ENCODE results near the gene SLC35G3.
"Not testable (repeated sequence)": the region's sequence is repeated elsewhere in the genome, so short reads cannot be mapped to it uniquely, and the experiment has no call there.

DNA sequence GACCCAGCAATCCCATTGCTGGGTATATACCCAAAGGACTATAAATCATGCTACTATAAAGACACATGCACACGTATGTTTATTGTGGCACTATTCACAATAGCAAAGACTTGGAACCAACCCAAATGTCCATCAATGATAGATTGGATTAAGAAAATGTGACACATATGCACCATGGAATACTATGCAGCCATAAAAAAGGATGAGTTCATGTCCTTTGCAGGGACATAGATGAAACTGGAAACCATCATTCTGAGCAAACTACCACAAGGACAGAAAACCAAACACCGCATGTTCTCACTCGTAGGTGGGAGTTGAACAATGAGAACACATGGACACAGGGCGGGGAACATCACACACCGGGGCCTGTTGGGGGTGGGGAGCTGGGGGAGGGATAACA is 14.8 kb downstream of the SLC35G3 start:
- TF ChIP-seq, protein P1, sequence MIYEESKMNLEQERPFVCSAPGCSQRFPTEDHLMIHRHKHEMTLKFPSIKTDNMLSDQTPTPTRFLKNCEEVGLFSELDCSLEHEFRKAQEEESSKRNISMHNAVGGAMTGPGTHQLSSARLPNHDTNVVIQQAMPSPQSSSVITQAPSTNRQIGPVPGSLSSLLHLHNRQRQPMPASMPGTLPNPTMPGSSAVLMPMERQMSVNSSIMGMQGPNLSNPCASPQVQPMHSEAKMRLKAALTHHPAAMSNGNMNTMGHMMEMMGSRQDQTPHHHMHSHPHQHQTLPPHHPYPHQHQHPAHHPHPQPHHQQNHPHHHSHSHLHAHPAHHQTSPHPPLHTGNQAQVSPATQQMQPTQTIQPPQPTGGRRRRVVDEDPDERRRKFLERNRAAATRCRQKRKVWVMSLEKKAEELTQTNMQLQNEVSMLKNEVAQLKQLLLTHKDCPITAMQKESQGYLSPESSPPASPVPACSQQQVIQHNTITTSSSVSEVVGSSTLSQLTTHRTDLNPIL (CRISPR knock-in tag; IDR thresholded peaks at IDR 0.05; ENCODE audit: low read depth): not testable (repeated sequence)
- TF ChIP-seq, protein P2, sequence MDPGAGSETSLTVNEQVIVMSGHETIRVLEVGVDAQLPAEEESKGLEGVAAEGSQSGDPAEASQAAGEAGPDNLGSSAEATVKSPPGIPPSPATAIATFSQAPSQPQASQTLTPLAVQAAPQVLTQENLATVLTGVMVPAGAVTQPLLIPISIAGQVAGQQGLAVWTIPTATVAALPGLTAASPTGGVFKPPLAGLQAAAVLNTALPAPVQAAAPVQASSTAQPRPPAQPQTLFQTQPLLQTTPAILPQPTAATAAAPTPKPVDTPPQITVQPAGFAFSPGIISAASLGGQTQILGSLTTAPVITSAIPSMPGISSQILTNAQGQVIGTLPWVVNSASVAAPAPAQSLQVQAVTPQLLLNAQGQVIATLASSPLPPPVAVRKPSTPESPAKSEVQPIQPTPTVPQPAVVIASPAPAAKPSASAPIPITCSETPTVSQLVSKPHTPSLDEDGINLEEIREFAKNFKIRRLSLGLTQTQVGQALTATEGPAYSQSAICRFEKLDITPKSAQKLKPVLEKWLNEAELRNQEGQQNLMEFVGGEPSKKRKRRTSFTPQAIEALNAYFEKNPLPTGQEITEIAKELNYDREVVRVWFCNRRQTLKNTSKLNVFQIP (CRISPR knock-in tag; IDR thresholded peaks at IDR 0.05; ENCODE audit: borderline replicate concordance, low read depth): not testable (repeated sequence)
- TF ChIP-seq ZFP30 (CRISPR knock-in tag; IDR thresholded peaks at IDR 0.05); ZFP3 (CRISPR knock-in tag; IDR thresholded peaks at IDR 0.05); CSDC2 (CRISPR knock-in tag; IDR thresholded peaks at IDR 0.05); ZNF8 (CRISPR knock-in tag; IDR thresholded peaks at IDR 0.05); ZC3H10 (CRISPR knock-in tag; IDR thresholded peaks at IDR 0.05); TOX (CRISPR knock-in tag; IDR thresholded peaks at IDR 0.05; ENCODE audit: borderline replicate concordance); OSR1 (CRISPR knock-in tag; IDR thresholded peaks at IDR 0.05); ZNF70 (CRISPR knock-in tag; IDR thresholded peaks at IDR 0.05): not testable (repeated sequence)
- TF ChIP-seq, protein P3, sequence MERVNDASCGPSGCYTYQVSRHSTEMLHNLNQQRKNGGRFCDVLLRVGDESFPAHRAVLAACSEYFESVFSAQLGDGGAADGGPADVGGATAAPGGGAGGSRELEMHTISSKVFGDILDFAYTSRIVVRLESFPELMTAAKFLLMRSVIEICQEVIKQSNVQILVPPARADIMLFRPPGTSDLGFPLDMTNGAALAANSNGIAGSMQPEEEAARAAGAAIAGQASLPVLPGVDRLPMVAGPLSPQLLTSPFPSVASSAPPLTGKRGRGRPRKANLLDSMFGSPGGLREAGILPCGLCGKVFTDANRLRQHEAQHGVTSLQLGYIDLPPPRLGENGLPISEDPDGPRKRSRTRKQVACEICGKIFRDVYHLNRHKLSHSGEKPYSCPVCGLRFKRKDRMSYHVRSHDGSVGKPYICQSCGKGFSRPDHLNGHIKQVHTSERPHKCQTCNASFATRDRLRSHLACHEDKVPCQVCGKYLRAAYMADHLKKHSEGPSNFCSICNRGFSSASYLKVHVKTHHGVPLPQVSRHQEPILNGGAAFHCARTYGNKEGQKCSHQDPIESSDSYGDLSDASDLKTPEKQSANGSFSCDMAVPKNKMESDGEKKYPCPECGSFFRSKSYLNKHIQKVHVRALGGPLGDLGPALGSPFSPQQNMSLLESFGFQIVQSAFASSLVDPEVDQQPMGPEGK (CRISPR knock-in tag; IDR thresholded peaks at IDR 0.05; ENCODE audit: borderline replicate concordance): not testable (repeated sequence)
- TF ChIP-seq, protein P4, sequence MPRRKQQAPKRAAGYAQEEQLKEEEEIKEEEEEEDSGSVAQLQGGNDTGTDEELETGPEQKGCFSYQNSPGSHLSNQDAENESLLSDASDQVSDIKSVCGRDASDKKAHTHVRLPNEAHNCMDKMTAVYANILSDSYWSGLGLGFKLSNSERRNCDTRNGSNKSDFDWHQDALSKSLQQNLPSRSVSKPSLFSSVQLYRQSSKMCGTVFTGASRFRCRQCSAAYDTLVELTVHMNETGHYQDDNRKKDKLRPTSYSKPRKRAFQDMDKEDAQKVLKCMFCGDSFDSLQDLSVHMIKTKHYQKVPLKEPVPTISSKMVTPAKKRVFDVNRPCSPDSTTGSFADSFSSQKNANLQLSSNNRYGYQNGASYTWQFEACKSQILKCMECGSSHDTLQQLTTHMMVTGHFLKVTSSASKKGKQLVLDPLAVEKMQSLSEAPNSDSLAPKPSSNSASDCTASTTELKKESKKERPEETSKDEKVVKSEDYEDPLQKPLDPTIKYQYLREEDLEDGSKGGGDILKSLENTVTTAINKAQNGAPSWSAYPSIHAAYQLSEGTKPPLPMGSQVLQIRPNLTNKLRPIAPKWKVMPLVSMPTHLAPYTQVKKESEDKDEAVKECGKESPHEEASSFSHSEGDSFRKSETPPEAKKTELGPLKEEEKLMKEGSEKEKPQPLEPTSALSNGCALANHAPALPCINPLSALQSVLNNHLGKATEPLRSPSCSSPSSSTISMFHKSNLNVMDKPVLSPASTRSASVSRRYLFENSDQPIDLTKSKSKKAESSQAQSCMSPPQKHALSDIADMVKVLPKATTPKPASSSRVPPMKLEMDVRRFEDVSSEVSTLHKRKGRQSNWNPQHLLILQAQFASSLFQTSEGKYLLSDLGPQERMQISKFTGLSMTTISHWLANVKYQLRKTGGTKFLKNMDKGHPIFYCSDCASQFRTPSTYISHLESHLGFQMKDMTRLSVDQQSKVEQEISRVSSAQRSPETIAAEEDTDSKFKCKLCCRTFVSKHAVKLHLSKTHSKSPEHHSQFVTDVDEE (CRISPR knock-in tag; IDR thresholded peaks at IDR 0.05): not testable (repeated sequence)
- TF ChIP-seq, protein P5, sequence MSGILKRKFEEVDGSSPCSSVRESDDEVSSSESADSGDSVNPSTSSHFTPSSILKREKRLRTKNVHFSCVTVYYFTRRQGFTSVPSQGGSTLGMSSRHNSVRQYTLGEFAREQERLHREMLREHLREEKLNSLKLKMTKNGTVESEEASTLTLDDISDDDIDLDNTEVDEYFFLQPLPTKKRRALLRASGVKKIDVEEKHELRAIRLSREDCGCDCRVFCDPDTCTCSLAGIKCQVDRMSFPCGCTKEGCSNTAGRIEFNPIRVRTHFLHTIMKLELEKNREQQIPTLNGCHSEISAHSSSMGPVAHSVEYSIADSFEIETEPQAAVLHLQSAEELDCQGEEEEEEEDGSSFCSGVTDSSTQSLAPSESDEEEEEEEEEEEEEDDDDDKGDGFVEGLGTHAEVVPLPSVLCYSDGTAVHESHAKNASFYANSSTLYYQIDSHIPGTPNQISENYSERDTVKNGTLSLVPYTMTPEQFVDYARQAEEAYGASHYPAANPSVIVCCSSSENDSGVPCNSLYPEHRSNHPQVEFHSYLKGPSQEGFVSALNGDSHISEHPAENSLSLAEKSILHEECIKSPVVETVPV (CRISPR knock-in tag; IDR thresholded peaks at IDR 0.05): not testable (repeated sequence)
